Measurements from ENCODE around the gene IKZF4.

- TF ChIP-seq, protein P1, sequence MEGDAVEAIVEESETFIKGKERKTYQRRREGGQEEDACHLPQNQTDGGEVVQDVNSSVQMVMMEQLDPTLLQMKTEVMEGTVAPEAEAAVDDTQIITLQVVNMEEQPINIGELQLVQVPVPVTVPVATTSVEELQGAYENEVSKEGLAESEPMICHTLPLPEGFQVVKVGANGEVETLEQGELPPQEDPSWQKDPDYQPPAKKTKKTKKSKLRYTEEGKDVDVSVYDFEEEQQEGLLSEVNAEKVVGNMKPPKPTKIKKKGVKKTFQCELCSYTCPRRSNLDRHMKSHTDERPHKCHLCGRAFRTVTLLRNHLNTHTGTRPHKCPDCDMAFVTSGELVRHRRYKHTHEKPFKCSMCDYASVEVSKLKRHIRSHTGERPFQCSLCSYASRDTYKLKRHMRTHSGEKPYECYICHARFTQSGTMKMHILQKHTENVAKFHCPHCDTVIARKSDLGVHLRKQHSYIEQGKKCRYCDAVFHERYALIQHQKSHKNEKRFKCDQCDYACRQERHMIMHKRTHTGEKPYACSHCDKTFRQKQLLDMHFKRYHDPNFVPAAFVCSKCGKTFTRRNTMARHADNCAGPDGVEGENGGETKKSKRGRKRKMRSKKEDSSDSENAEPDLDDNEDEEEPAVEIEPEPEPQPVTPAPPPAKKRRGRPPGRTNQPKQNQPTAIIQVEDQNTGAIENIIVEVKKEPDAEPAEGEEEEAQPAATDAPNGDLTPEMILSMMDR (conservative IDR thresholded peaks at IDR 0.05; ENCODE audit: low read length): no peak
- no peak for TF ChIP-seq EZH2phosphoT487 (IDR thresholded peaks at IDR 0.05; ENCODE audit: borderline replicate concordance, low read depth, low read length)
These were observed 50.8 kb downstream of the IKZF4 start for GRCh38 chr12:56071648-56072047.
